GM12892 (cell line): Measurements from ENCODE around the gene SFRP4.

Experiments
- POLR2A ChIP-seq: IDR thresholded peaks from 2 replicates; pipeline ENCODE4 v1.6.1; 2011; ENCODE audit warnings: low read depth, low read length, control low read depth
- TAF1 ChIP-seq: IDR thresholded peaks from 2 replicates; pipeline ENCODE4 v1.6.1; 2011; ENCODE audit warnings: low read depth, mild to moderate bottlenecking, control low read depth, low read length, borderline replicate concordance

- TF ChIP-seq POLR2A (no peak), TAF1 (no peak)
Measured at GRCh38 chr7:37928878-37929277, 12.3 kb upstream of the SFRP4 start.
